Astrocyte (in vitro differentiated cells and primary cell): ENCODE results near the gene CD200R1. TPM values are rescaled to one million over a fixed set of nuclear protein-coding genes. Genes with fewer than 3 reads are reported as not detected.

Source experiments
- DNase-seq: peaks from one replicate; pipeline ENCODE4 v3.0.0-alpha.2; 2010; ENCODE audit warnings: low read depth
- FAIRE-seq: peaks from 2 replicates; lab custom pipeline; 2011; peaks lifted over from hg19 to GRCh38; lab: Jason Lieb, UNC
- H2AFZ ChIP-seq: 2 replicates; pipeline ENCODE4 v1.6.0; 2012; ENCODE audit warnings: low read depth, low read length, inconsistent platforms
- H3K27ac ChIP-seq: 2 replicates; pipeline ENCODE4 v1.5.1; 2011; ENCODE audit warnings: low read depth, low read length, inconsistent platforms
- H3K27me3 ChIP-seq: 2 replicates; pipeline ENCODE4 v1.6.0; 2011; ENCODE audit warnings: low read length, inconsistent platforms; ENCODE audit not compliant: insufficient read depth
- H3K36me3 ChIP-seq: 2 replicates; pipeline ENCODE4 v1.5.1; 2011; ENCODE audit warnings: low read length, inconsistent platforms; ENCODE audit not compliant: insufficient read depth
- H3K4me1 ChIP-seq: 2 replicates; pipeline ENCODE4 v1.5.1; 2011; ENCODE audit warnings: low read length, inconsistent platforms; ENCODE audit not compliant: insufficient read depth
- H3K4me2 ChIP-seq: 2 replicates; pipeline ENCODE4 v1.6.0; 2012; ENCODE audit warnings: low read length, inconsistent platforms
- H3K4me3 ChIP-seq: 2 replicates; pipeline ENCODE4 v1.5.1; 2011; ENCODE audit warnings: low read depth, mild to moderate bottlenecking, low read length, inconsistent platforms; ENCODE audit not compliant: insufficient read depth
- H3K79me2 ChIP-seq: 2 replicates; pipeline ENCODE4 v1.6.0; 2012; ENCODE audit warnings: mild to moderate bottlenecking, low read length, inconsistent platforms; ENCODE audit not compliant: insufficient read depth
- H3K9ac ChIP-seq: 2 replicates; pipeline ENCODE4 v1.6.0; 2012; ENCODE audit warnings: mild to moderate bottlenecking, low read length, inconsistent platforms
- H3K9me3 ChIP-seq: 2 replicates; pipeline ENCODE4 v1.5.1; 2012; ENCODE audit warnings: low read depth, mild to moderate bottlenecking, low read length, inconsistent platforms; ENCODE audit not compliant: insufficient read depth
- H4K20me1 ChIP-seq: 2 replicates; pipeline ENCODE4 v1.6.0; 2012; ENCODE audit warnings: low read length, inconsistent platforms; ENCODE audit not compliant: insufficient read depth
- H3K27ac Mint-ChIP-seq: one replicate; pipeline ENCODE4 v1.8.0; 2021; ENCODE audit warnings: mild to moderate bottlenecking, mixed read lengths; ENCODE audit not compliant: unreplicated experiment
- H3K27me3 Mint-ChIP-seq: one replicate; pipeline ENCODE4 v1.8.0; 2021; ENCODE audit warnings: low read depth, mixed read lengths; ENCODE audit not compliant: unreplicated experiment
- H3K36me3 Mint-ChIP-seq: one replicate; pipeline ENCODE4 v1.8.0; 2021; ENCODE audit warnings: low read depth, mixed read lengths; ENCODE audit not compliant: unreplicated experiment
- H3K4me1 Mint-ChIP-seq: one replicate; pipeline ENCODE4 v1.8.0; 2021; ENCODE audit warnings: low read depth, mixed read lengths; ENCODE audit not compliant: unreplicated experiment
- H3K4me3 Mint-ChIP-seq: one replicate; pipeline ENCODE4 v1.8.0; 2021; ENCODE audit warnings: mild to moderate bottlenecking, moderate library complexity, mixed read lengths; ENCODE audit not compliant: unreplicated experiment
- H3K9me3 Mint-ChIP-seq: one replicate; pipeline ENCODE4 v1.8.0; 2021; ENCODE audit warnings: mild to moderate bottlenecking, mixed read lengths; ENCODE audit not compliant: unreplicated experiment
- EZH2 ChIP-seq: IDR thresholded peaks from 2 replicates; pipeline ENCODE4 v1.6.1; 2012; ENCODE audit warnings: mild to moderate bottlenecking, low read length, inconsistent platforms; ENCODE audit not compliant: insufficient read depth
- total RNA-seq: library from RNA; stranded (reverse); gene quantifications from 2 replicates; pipeline ENCODE4 v1.2.1, GENCODE V29; 2021
- TF ChIP-seq, protein P1 (sequence below): IDR thresholded peaks from 2 replicates; pipeline ENCODE4 v1.5.1; 2011; ENCODE audit warnings: low read depth, mild to moderate bottlenecking, inconsistent platforms, low read length, moderate library complexity; ENCODE audit not compliant: insufficient read depth

Gene CD200R1
- total RNA-seq, 1 donor from 2014 or later, result 0.39 TPM

- no peak overlapping the region for H2AFZ ChIP-seq
- no peak overlapping the region for H3K4me3 Mint-ChIP-seq
- H3K27me3 ChIP-seq, result no peaks in the 10 kb centered on the region
- no peak for TF ChIP-seq EZH2
- TF ChIP-seq, protein P1, sequence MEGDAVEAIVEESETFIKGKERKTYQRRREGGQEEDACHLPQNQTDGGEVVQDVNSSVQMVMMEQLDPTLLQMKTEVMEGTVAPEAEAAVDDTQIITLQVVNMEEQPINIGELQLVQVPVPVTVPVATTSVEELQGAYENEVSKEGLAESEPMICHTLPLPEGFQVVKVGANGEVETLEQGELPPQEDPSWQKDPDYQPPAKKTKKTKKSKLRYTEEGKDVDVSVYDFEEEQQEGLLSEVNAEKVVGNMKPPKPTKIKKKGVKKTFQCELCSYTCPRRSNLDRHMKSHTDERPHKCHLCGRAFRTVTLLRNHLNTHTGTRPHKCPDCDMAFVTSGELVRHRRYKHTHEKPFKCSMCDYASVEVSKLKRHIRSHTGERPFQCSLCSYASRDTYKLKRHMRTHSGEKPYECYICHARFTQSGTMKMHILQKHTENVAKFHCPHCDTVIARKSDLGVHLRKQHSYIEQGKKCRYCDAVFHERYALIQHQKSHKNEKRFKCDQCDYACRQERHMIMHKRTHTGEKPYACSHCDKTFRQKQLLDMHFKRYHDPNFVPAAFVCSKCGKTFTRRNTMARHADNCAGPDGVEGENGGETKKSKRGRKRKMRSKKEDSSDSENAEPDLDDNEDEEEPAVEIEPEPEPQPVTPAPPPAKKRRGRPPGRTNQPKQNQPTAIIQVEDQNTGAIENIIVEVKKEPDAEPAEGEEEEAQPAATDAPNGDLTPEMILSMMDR, result no peak
- no peaks in the 10 kb centered on the region for H3K27me3 Mint-ChIP-seq
- no peaks in the 10 kb centered on the region for H3K4me1 Mint-ChIP-seq
- no peaks in the 10 kb centered on the region for H3K36me3 ChIP-seq
- H3K9me3 Mint-ChIP-seq, result peaks cover 5% of the 10 kb centered on the region
- no peaks in the 10 kb centered on the region for H3K79me2 ChIP-seq
- H3K27ac ChIP-seq, result no peak overlapping the region
- no peaks in the 10 kb centered on the region for H3K4me1 ChIP-seq
- FAIRE-seq (no peak), DNase-seq (no peak)
- H3K4me3 ChIP-seq, result no peak overlapping the region
- no peak overlapping the region for H3K27ac Mint-ChIP-seq
- H3K4me2 ChIP-seq, result no peak overlapping the region
- H3K9me3 ChIP-seq, result no peaks in the 10 kb centered on the region
- H3K36me3 Mint-ChIP-seq, result no peaks in the 10 kb centered on the region
- no peak overlapping the region for H3K9ac ChIP-seq
- no peaks in the 10 kb centered on the region for H4K20me1 ChIP-seq
These were observed 100.2 kb downstream of the CD200R1 start for GRCh38 chr3:112874725-112875124.

DNA sequence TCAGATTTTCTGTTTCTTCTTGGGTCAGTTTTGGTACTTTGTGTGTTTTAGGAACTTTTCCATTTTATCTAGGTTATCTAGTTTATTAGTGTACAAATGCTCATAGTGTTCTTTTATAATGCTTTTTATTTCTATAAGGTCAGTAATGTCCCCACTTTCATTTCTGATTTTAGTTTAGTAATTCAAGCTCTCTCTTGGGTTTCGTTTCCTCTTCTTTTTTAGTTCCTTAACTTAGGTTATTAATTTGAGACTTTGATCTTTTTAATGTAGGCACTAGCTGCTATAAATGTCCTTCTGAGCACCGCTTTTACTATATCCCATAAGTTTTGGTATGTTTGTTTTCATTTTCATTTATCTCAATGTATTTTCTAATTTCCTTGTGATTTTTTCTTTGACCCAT is 101.3 kb downstream of the CD200R1 start:
- no peaks in the 10 kb centered on the region for H3K79me2 ChIP-seq
- no peak overlapping the region for H3K4me2 ChIP-seq
- H3K4me3 ChIP-seq, result no peak overlapping the region
- DNase-seq, result no peak
- no peak overlapping the region for H3K27ac ChIP-seq
- H3K27ac Mint-ChIP-seq, result no peak overlapping the region
- no peak overlapping the region for H2AFZ ChIP-seq
- H3K4me3 Mint-ChIP-seq, result no peak overlapping the region
- TF ChIP-seq, protein P1, result no peak
- no peak for TF ChIP-seq EZH2
- H3K27me3 Mint-ChIP-seq, result no peaks in the 10 kb centered on the region
- H3K4me1 Mint-ChIP-seq, result no peaks in the 10 kb centered on the region
- H3K4me1 ChIP-seq, result no peaks in the 10 kb centered on the region
- H3K27me3 ChIP-seq, result no peaks in the 10 kb centered on the region
- no peaks in the 10 kb centered on the region for H4K20me1 ChIP-seq
- H3K9me3 Mint-ChIP-seq, result peaks cover 8% of the 10 kb centered on the region
- H3K36me3 Mint-ChIP-seq, result no peaks in the 10 kb centered on the region
- no peak for FAIRE-seq
- no peaks in the 10 kb centered on the region for H3K9me3 ChIP-seq
- H3K9ac ChIP-seq, result no peak overlapping the region
- no peaks in the 10 kb centered on the region for H3K36me3 ChIP-seq

- Histone ChIP-seq H3K79me2 (no peaks in the 10 kb centered on the region), H4K20me1 (no peaks in the 10 kb centered on the region), H3K4me2 (no peak overlapping the region), H3K9ac (no peak overlapping the region), H2AFZ (no peak overlapping the region), H3K4me1 (no peaks in the 10 kb centered on the region), H3K4me3 (no peak overlapping the region), H3K9me3 (no peaks in the 10 kb centered on the region), H3K27me3 (no peaks in the 10 kb centered on the region), H3K36me3 (no peaks in the 10 kb centered on the region), H3K27ac (no peak overlapping the region)
- no peak for FAIRE-seq
- Mint-ChIP-seq H3K4me1 (no peaks in the 10 kb centered on the region), H3K9me3 (peaks cover 8% of the 10 kb centered on the region), H3K36me3 (no peaks in the 10 kb centered on the region), H3K27me3 (no peaks in the 10 kb centered on the region), H3K27ac (no peak overlapping the region), H3K4me3 (no peak overlapping the region)
- DNase-seq, result no peak
- TF ChIP-seq, protein P1, result no peak
- TF ChIP-seq EZH2, result no peak
These were observed 103.2 kb downstream of the CD200R1 start for GRCh38 chr3:112871735-112872134.

Other genes starting within 250 kb of the CD200R1 start
- gene CD200R1L, start 128.2 kb downstream of the CD200R1 start, total RNA-seq, result not detected in 2 replicates
- 25.7 TPM in 2 replicates for gene GTPBP8, start 15.9 kb upstream of the CD200R1 start, total RNA-seq
- gene BOC, start 236.5 kb upstream of the CD200R1 start, total RNA-seq, result 20.2 TPM in 2 replicates